Brain pericyte (primary cell): ENCODE results near the gene ABHD18.
"Not testable (repeated sequence)": the region's sequence is repeated elsewhere in the genome, so short reads cannot be mapped to it uniquely, and the experiment has no call there.

Source experiments
- DNase-seq: peaks from one replicate; pipeline ENCODE4 v3.0.0-alpha.2; 2012; ENCODE audit warnings: low read depth, low spot score

The ABHD18 gene

GRCh38 chr4:127965062-127965802, at the start of gene ABHD18, which contains the start of gene MFSD8:
Gene ABHD18 (plus strand): TSS chr4:127965406. CDS start chr4:127982956, 17,550 bp downstream.
Gene MFSD8 (minus strand): TSS chr4:127965173. CDS start chr4:127965133, 40 bp downstream.
- peak; percentile 98 for DNase-seq

GRCh38 chr4:127916512-127916911, 48.7 kb upstream of the ABHD18 start:
- DNase-seq = no peak

GRCh38 chr4:127917151-127917550, 48.1 kb upstream of the ABHD18 start:
- DNase-seq = no peak

GRCh38 chr4:127920521-127920920, 44.7 kb upstream of the ABHD18 start:
- no peak for DNase-seq

- no peak for DNase-seq
Measured at GRCh38 chr4:127922226-127922625, 43.0 kb upstream of the ABHD18 start.

GRCh38 chr4:127925720-127926119, 39.5 kb upstream of the ABHD18 start:
- not testable (repeated sequence) for DNase-seq

GRCh38 chr4:127930175-127930574, 35.0 kb upstream of the ABHD18 start:
- DNase-seq = no peak

- not testable (repeated sequence) for DNase-seq
Measured at GRCh38 chr4:127931836-127932235, 33.4 kb upstream of the ABHD18 start.

- no peak for DNase-seq
Measured at GRCh38 chr4:127936974-127937373, 28.2 kb upstream of the ABHD18 start.

GRCh38 chr4:127957105-127957504, 8.1 kb upstream of the ABHD18 start:
- DNase-seq = no peak

GRCh38 chr4:127959794-127960193, 5.4 kb upstream of the ABHD18 start:
- DNase-seq = no peak

GRCh38 chr4:127963633-127964398, 1.4 kb upstream of the ABHD18 start:
- DNase-seq = not testable (repeated sequence)

- DNase-seq = not testable (repeated sequence)
Measured at GRCh38 chr4:127964426-127965061, 662 bp upstream of the ABHD18 start.

- no peak for DNase-seq
Measured at GRCh38 chr4:127965803-127966175, 583 bp downstream of the ABHD18 start.

GRCh38 chr4:127967141-127967775, 2.1 kb downstream of the ABHD18 start:
- no peak for DNase-seq

GRCh38 chr4:127968586-127968985, 3.4 kb downstream of the ABHD18 start:
- DNase-seq = no peak

- DNase-seq = not testable (repeated sequence)
Measured at GRCh38 chr4:127970925-127971324, 5.7 kb downstream of the ABHD18 start.

GRCh38 chr4:127975121-127975770, 10.0 kb downstream of the ABHD18 start:
- no peak for DNase-seq

- no peak for DNase-seq
Measured at GRCh38 chr4:127978930-127979329, 13.7 kb downstream of the ABHD18 start.

- no peak for DNase-seq
Measured at GRCh38 chr4:127982445-127982844, 17.2 kb downstream of the ABHD18 start.

- no peak for DNase-seq
Measured at GRCh38 chr4:127985989-127986388, 20.8 kb downstream of the ABHD18 start.
